ENCODE measurements around the gene DMKN.

DMKN gene

GRCh38 chr19:35495107-35496064 is 18.1 kb downstream of the DMKN start:
- Histone ChIP-seq H3K4me2 (ENCODE audit: low read length) (peak overlapping the region; percentile 87), H4K20me1 (ENCODE audit: insufficient read depth, low read length) (no peaks in the 10 kb centered on the region), H3K36me3 (replicated peaks; ENCODE audit: low read depth, low read length) (no peaks in the 10 kb centered on the region), H3K4me3 (ENCODE audit: low read length) (peak overlapping the region; percentile 74), H2AFZ (ENCODE audit: low read depth, low read length) (peak overlapping the region; percentile 97), H3K4me1 (ENCODE audit: low read length) (peaks cover 5% of the 10 kb centered on the region; the same call in 1 of the 2 replicates), H3K9ac (ENCODE audit: low read length) (peak overlapping the region; percentile 61; the same call in 1 of the 2 replicates), H3K27ac (ENCODE audit: low read length) (no peak overlapping the region), H3K79me2 (ENCODE audit: low read length) (no peaks in the 10 kb centered on the region), H3K9me3 (ENCODE audit: insufficient read depth, low read length) (no peaks in the 10 kb centered on the region), H3K27me3 (ENCODE audit: low read depth, low read length) (peaks cover 53% of the 10 kb centered on the region)
- no peak for TF ChIP-seq EZH2phosphoT487 (IDR thresholded peaks at IDR 0.05; ENCODE audit: low read depth)
- peak; percentile 88 for TF ChIP-seq CTCF (IDR thresholded peaks at IDR 0.05; ENCODE audit: low read depth, low read length)

GRCh38 chr19:35493971-35494370 is 19.5 kb downstream of the DMKN start:
- TF ChIP-seq EZH2phosphoT487 (IDR thresholded peaks at IDR 0.05; ENCODE audit: low read depth) = no peak
- no peak for TF ChIP-seq CTCF (IDR thresholded peaks at IDR 0.05; ENCODE audit: low read depth, low read length)
- H3K4me1 ChIP-seq (ENCODE audit: low read length) = peaks cover 5% of the 10 kb centered on the region; the same call in 1 of the 2 replicates
- H3K9ac ChIP-seq (ENCODE audit: low read length) = no peak overlapping the region
- no peaks in the 10 kb centered on the region for H3K36me3 ChIP-seq (replicated peaks; ENCODE audit: low read depth, low read length)
- H2AFZ ChIP-seq (ENCODE audit: low read depth, low read length) = no peak overlapping the region
- no peaks in the 10 kb centered on the region for H3K79me2 ChIP-seq (ENCODE audit: low read length)
- no peak overlapping the region for H3K4me2 ChIP-seq (ENCODE audit: low read length)
- no peaks in the 10 kb centered on the region for H3K9me3 ChIP-seq (ENCODE audit: insufficient read depth, low read length)
- H3K4me3 ChIP-seq (ENCODE audit: low read length) = no peak overlapping the region
- no peak overlapping the region for H3K27ac ChIP-seq (ENCODE audit: low read length)
- peaks cover 53% of the 10 kb centered on the region for H3K27me3 ChIP-seq (ENCODE audit: low read depth, low read length)
- no peaks in the 10 kb centered on the region for H4K20me1 ChIP-seq (ENCODE audit: insufficient read depth, low read length)

DNA sequence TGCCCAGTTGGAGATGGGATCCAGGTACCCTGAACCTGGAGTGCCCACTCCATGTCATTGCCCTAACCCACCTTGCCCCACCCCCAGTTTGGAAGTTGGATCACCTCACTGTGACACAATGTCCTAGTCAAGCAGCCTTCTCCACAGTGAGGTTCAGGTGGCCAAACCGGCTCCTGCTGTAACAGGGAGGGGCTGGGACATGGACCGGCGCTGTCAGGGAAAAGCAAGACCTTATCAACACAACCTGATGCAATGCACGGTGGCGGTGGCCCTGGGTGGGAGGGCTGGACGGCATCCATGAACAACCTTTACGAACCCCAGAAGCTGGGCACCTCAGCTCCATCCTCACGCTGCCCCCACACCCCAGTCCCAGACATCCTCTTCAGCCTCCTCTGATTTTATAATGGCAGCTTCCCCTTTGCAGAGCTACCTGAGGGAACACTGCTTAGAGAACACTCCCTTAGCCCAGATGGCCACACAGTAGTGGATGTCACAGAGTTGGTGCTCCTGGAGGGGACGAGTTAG is 21.6 kb downstream of the DMKN start:
- H3K4me1 ChIP-seq (ENCODE audit: low read length) = peaks cover 5% of the 10 kb centered on the region; the same call in 1 of the 2 replicates
- no peaks in the 10 kb centered on the region for H3K79me2 ChIP-seq (ENCODE audit: low read length)
- no peak overlapping the region for H3K4me2 ChIP-seq (ENCODE audit: low read length)
- TF ChIP-seq CTCF (IDR thresholded peaks at IDR 0.05; ENCODE audit: low read depth, low read length) = no peak
- TF ChIP-seq EZH2phosphoT487 (IDR thresholded peaks at IDR 0.05; ENCODE audit: low read depth) = no peak
- H2AFZ ChIP-seq (ENCODE audit: low read depth, low read length) = no peak overlapping the region
- H3K27ac ChIP-seq (ENCODE audit: low read length) = no peak overlapping the region
- H3K4me3 ChIP-seq (ENCODE audit: low read length) = no peak overlapping the region
- no peaks in the 10 kb centered on the region for H3K36me3 ChIP-seq (replicated peaks; ENCODE audit: low read depth, low read length)
- no peaks in the 10 kb centered on the region for H4K20me1 ChIP-seq (ENCODE audit: insufficient read depth, low read length)
- no peak overlapping the region for H3K9ac ChIP-seq (ENCODE audit: low read length)
- no peaks in the 10 kb centered on the region for H3K9me3 ChIP-seq (ENCODE audit: insufficient read depth, low read length)
- H3K27me3 ChIP-seq (ENCODE audit: low read depth, low read length) = peaks cover 57% of the 10 kb centered on the region

DNA sequence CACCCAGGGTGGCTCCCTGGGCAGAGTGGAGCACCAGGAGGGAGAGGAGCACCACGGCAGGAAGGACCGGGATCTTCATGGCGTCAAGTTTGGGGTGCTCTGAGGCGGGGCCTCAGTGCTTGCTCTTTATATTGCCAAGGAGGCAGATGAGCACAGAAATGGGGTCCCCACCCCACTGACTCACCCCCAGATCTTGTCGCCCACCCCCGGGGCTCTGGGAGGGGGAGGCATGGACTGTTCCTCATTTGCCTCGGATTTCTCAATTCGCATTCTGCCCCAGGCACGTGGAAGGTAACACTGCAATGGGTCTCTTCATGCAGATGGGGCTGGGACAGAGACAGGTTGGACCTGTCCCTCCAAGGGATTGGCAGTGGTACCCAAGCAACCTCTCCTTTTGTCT is 23.1 kb downstream of the DMKN start, which contains the start of gene KRTDAP:
KRTDAP (minus strand) TSS at position 101 of the 400 bp plus-strand sequence; CDS start at position 79, 22 bp downstream.
- H3K79me2 ChIP-seq (ENCODE audit: low read length) = no peaks in the 10 kb centered on the region
- peaks cover 69% of the 10 kb centered on the region for H3K27me3 ChIP-seq (ENCODE audit: low read depth, low read length)
- H3K9me3 ChIP-seq (ENCODE audit: insufficient read depth, low read length) = no peaks in the 10 kb centered on the region
- no peak within 1 kb of the TSS for H3K27ac ChIP-seq (ENCODE audit: low read length)
- TF ChIP-seq CTCF (IDR thresholded peaks at IDR 0.05; ENCODE audit: low read depth, low read length) = no peak
- TF ChIP-seq EZH2phosphoT487 (IDR thresholded peaks at IDR 0.05; ENCODE audit: low read depth) = no peak
- H3K4me1 ChIP-seq (ENCODE audit: low read length) = peaks cover 5% of the 10 kb centered on the region; the same call in 1 of the 2 replicates
- H3K9ac ChIP-seq (ENCODE audit: low read length) = no peak within 1 kb of the TSS
- H3K4me2 ChIP-seq (ENCODE audit: low read length) = no peak within 1 kb of the TSS
- H3K36me3 ChIP-seq (replicated peaks; ENCODE audit: low read depth, low read length) = no peaks in the 10 kb centered on the region
- H2AFZ ChIP-seq (ENCODE audit: low read depth, low read length) = no peak within 1 kb of the TSS
- H3K4me3 ChIP-seq (ENCODE audit: low read length) = no peak within 1 kb of the TSS
- H4K20me1 ChIP-seq (ENCODE audit: insufficient read depth, low read length) = no peaks in the 10 kb centered on the region

All from OCI-LY3 (cell line).